PC-3 (cell line): ENCODE results near the gene SERPINB6.

Source experiments
- EZH2 ChIP-seq: fragments of 300-600 bp; sonication (generic); IDR thresholded peaks from one replicate; pipeline ENCODE4 v1.6.1; 2017; ENCODE audit warnings: antibody characterized with exemption, mild to moderate bottlenecking, low read length; ENCODE audit not compliant: unreplicated experiment
- EZH2phosphoT487 ChIP-seq: fragments of 300-600 bp; sonication (generic); IDR thresholded peaks from 2 replicates; pipeline ENCODE4 v1.6.1; 2018; ENCODE audit warnings: mild to moderate bottlenecking, antibody characterized with exemption, low read length, borderline replicate concordance
- TF ChIP-seq, protein P1 (sequence below): fragments of 300-600 bp; sonication (generic); conservative IDR thresholded peaks from 2 replicates; pipeline ENCODE4 v1.5.1; 2017; ENCODE audit warnings: antibody characterized with exemption, low read depth, mild to moderate bottlenecking, low read length

DNA sequence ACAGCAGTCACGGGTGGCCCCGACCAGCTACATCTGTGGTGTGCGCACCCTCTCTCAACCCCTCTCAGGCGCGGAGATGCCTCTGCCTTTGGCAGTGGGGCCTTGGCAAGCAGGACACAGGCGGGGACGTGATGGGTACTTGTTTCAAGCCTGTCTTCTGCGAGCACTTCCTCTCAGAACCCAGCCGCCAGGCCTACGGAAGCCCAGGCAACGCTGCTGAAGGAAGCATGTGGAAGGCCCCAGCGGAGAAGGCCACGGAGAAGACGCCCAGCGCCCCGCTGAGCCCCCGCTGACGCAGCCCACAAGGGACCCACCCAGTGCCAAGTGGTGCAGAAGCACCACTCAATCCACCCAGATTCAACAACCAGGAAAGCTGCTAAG lies 13.0 kb downstream of the SERPINB6 start:
- TF ChIP-seq, protein P1, sequence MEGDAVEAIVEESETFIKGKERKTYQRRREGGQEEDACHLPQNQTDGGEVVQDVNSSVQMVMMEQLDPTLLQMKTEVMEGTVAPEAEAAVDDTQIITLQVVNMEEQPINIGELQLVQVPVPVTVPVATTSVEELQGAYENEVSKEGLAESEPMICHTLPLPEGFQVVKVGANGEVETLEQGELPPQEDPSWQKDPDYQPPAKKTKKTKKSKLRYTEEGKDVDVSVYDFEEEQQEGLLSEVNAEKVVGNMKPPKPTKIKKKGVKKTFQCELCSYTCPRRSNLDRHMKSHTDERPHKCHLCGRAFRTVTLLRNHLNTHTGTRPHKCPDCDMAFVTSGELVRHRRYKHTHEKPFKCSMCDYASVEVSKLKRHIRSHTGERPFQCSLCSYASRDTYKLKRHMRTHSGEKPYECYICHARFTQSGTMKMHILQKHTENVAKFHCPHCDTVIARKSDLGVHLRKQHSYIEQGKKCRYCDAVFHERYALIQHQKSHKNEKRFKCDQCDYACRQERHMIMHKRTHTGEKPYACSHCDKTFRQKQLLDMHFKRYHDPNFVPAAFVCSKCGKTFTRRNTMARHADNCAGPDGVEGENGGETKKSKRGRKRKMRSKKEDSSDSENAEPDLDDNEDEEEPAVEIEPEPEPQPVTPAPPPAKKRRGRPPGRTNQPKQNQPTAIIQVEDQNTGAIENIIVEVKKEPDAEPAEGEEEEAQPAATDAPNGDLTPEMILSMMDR = no peak
- no peak for TF ChIP-seq EZH2phosphoT487
- no peak for TF ChIP-seq EZH2
